Measurements from ENCODE around the gene MBOAT2.

DNA sequence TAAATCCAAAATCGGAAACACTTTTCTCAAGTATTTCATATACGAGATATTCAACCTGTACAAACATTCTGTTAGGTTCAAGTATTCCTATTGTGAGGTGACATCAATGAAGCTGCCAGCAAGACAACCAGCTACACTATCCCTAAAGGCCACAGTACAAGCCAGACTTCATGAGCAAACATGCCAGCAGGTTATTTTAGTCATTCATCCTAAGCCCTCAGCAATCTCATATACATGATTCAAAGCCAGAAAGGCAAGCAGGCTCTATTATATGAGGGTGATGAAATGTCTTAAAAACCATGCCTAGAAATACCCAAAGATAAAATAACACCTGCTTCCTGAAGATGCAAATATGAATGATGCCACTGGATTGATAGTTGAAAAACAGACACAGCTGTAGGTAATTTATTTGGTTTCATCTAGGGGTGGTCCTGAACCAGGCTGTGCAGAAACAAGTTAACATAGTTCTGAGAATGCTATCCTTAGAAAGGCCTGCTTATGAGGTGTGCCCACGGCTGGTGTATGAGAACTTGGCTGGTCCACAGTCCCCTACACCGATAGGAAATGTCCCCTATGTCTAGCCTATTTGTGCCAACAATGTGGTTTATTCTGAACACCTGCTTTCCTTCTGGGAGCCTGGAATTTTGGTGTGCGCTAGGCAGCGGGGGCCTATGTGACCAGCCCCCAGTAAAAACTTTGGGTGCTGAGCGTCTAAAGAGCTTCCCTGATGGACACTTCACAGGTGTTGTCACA lies 117.9 kb downstream of the MBOAT2 start:
- TF ChIP-seq SMC3 (conservative IDR thresholded peaks at IDR 0.05; ENCODE audit: poor library complexity): no peak
- TF ChIP-seq, protein P1, sequence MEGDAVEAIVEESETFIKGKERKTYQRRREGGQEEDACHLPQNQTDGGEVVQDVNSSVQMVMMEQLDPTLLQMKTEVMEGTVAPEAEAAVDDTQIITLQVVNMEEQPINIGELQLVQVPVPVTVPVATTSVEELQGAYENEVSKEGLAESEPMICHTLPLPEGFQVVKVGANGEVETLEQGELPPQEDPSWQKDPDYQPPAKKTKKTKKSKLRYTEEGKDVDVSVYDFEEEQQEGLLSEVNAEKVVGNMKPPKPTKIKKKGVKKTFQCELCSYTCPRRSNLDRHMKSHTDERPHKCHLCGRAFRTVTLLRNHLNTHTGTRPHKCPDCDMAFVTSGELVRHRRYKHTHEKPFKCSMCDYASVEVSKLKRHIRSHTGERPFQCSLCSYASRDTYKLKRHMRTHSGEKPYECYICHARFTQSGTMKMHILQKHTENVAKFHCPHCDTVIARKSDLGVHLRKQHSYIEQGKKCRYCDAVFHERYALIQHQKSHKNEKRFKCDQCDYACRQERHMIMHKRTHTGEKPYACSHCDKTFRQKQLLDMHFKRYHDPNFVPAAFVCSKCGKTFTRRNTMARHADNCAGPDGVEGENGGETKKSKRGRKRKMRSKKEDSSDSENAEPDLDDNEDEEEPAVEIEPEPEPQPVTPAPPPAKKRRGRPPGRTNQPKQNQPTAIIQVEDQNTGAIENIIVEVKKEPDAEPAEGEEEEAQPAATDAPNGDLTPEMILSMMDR (IDR thresholded peaks at IDR 0.05; ENCODE audit: poor library complexity, severe bottlenecking): no peak
- no peak for TF ChIP-seq EZH2 (IDR thresholded peaks at IDR 0.05; ENCODE audit: borderline replicate concordance, insufficient read depth, low read length, poor library complexity, severe bottlenecking)
- TF ChIP-seq EP300 (conservative IDR thresholded peaks at IDR 0.05; ENCODE audit: poor library complexity, severe bottlenecking): no peak
- TF ChIP-seq, protein P2, sequence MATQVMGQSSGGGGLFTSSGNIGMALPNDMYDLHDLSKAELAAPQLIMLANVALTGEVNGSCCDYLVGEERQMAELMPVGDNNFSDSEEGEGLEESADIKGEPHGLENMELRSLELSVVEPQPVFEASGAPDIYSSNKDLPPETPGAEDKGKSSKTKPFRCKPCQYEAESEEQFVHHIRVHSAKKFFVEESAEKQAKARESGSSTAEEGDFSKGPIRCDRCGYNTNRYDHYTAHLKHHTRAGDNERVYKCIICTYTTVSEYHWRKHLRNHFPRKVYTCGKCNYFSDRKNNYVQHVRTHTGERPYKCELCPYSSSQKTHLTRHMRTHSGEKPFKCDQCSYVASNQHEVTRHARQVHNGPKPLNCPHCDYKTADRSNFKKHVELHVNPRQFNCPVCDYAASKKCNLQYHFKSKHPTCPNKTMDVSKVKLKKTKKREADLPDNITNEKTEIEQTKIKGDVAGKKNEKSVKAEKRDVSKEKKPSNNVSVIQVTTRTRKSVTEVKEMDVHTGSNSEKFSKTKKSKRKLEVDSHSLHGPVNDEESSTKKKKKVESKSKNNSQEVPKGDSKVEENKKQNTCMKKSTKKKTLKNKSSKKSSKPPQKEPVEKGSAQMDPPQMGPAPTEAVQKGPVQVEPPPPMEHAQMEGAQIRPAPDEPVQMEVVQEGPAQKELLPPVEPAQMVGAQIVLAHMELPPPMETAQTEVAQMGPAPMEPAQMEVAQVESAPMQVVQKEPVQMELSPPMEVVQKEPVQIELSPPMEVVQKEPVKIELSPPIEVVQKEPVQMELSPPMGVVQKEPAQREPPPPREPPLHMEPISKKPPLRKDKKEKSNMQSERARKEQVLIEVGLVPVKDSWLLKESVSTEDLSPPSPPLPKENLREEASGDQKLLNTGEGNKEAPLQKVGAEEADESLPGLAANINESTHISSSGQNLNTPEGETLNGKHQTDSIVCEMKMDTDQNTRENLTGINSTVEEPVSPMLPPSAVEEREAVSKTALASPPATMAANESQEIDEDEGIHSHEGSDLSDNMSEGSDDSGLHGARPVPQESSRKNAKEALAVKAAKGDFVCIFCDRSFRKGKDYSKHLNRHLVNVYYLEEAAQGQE (IDR thresholded peaks at IDR 0.05; ENCODE audit: borderline replicate concordance): no peak
- TF ChIP-seq RAD21 (conservative IDR thresholded peaks at IDR 0.05): no peak
